PC-3 (cell line): Measurements from ENCODE around the gene RREB1. TPM values are rescaled to one million over a fixed set of nuclear protein-coding genes. Genes with fewer than 3 reads are reported as not detected.

Experiments
- ATAC-seq: fragments of 200-7000 bp; cut with Tn5 transposase; 2 replicates; pipeline ENCODE4 v1.9.1; 2020; ENCODE audit warnings: mild to moderate bottlenecking, moderate library complexity
- BruUV-seq: library from RNA; stranded (reverse); fragments of 400-500 nt; replicated peaks from 2 replicates; lab custom pipeline; 2021; lab: Mats Ljungman, UMichigan
- CTCF ChIA-PET: fragments of 300-600 bp; sonication (Branson Sonifier 250); formaldehyde crosslinking; loops from one replicate; lab custom pipeline; 2022; ENCODE audit warnings: antibody characterized with exemption; lab: Charles Lee
- POLR2A ChIA-PET: fragments of 300-600 bp; sonication (Branson Sonifier 250); formaldehyde crosslinking; loops from one replicate; lab custom pipeline; 2022; ENCODE audit warnings: antibody characterized with exemption; ENCODE audit not compliant: unreplicated experiment; lab: Charles Lee
- DNase-seq: peaks from one replicate; pipeline ENCODE4 v3.0.0-alpha.2; 2015
- H2AFZ ChIP-seq: fragments of 300-600 bp; sonication (generic); 2 replicates; pipeline ENCODE4 v1.6.0; 2016; ENCODE audit warnings: antibody characterized with exemption, low read length
- H3F3A ChIP-seq: fragments of 300-600 bp; sonication (generic); one replicate; pipeline ENCODE4 v1.6.0; 2017; ENCODE audit warnings: antibody characterized with exemption, low read length, control low read depth, mild to moderate bottlenecking; ENCODE audit not compliant: unreplicated experiment
- H3K27ac ChIP-seq: fragments of 300-600 bp; sonication (generic); 2 replicates; pipeline ENCODE4 v1.5.1; 2016; ENCODE audit warnings: mild to moderate bottlenecking, low read length
- H3K27me3 ChIP-seq: fragments of 300-600 bp; sonication (generic); 2 replicates; pipeline ENCODE4 v1.6.1; 2016; ENCODE audit warnings: low read length, mixed read lengths
- H3K36me3 ChIP-seq: fragments of 300-600 bp; sonication (generic); 2 replicates; pipeline ENCODE4 v1.6.1; 2016; ENCODE audit warnings: low read depth, mixed run types, low read length, mixed read lengths
- H3K4me1 ChIP-seq: fragments of 300-600 bp; sonication (generic); 2 replicates; pipeline ENCODE4 v1.5.1; 2016; ENCODE audit warnings: low read length; ENCODE audit not compliant: insufficient read depth
- H3K4me2 ChIP-seq: fragments of 300-600 bp; sonication (generic); 2 replicates; pipeline ENCODE4 v1.6.0; 2016; ENCODE audit warnings: low read length
- H3K4me3 ChIP-seq: fragments of 300-600 bp; sonication (generic); 2 replicates; pipeline ENCODE4 v1.5.1; 2016; ENCODE audit warnings: mild to moderate bottlenecking, low read length, mixed read lengths
- H3K79me2 ChIP-seq: fragments of 300-600 bp; sonication (generic); 2 replicates; pipeline ENCODE4 v1.6.1; 2017; ENCODE audit warnings: low read length, mixed read lengths
- H3K9ac ChIP-seq: fragments of 300-600 bp; sonication (generic); 2 replicates; pipeline ENCODE4 v1.6.0; 2016; ENCODE audit warnings: mild to moderate bottlenecking, low read length
- H3K9me2 ChIP-seq: fragments of 300-600 bp; sonication (generic); replicated peaks from 2 replicates; pipeline ENCODE4 v1.6.1; 2016; ENCODE audit warnings: mixed run types, low read length, mixed read lengths
- H3K9me3 ChIP-seq: fragments of 300-600 bp; sonication (generic); 2 replicates; pipeline ENCODE4 v1.6.1; 2016; ENCODE audit warnings: low read length, mixed read lengths
- H4K20me1 ChIP-seq: fragments of 300-600 bp; sonication (generic); 2 replicates; pipeline ENCODE4 v1.6.1; 2016; ENCODE audit warnings: low read length, mixed read lengths
- CTCF ChIP-seq: fragments of 300-600 bp; sonication (generic); conservative IDR thresholded peaks from 2 replicates; pipeline ENCODE4 v1.5.1; 2017; ENCODE audit warnings: antibody characterized with exemption, low read depth, mild to moderate bottlenecking, low read length
- EZH2 ChIP-seq: fragments of 300-600 bp; sonication (generic); IDR thresholded peaks from one replicate; pipeline ENCODE4 v1.6.1; 2017; ENCODE audit warnings: antibody characterized with exemption, mild to moderate bottlenecking, low read length; ENCODE audit not compliant: unreplicated experiment
- EZH2phosphoT487 ChIP-seq: fragments of 300-600 bp; sonication (generic); IDR thresholded peaks from 2 replicates; pipeline ENCODE4 v1.6.1; 2018; ENCODE audit warnings: mild to moderate bottlenecking, antibody characterized with exemption, low read length, borderline replicate concordance
- intact Hi-C: fragments of 100-400 bp; cut with micrococcal nuclease; formaldehyde crosslinking; loops from 2 replicates; pipeline ENCODE4 v1.9.0; 2023
- total RNA-seq: library from RNA; depleted of rRNA; stranded (reverse); fragments of >200 nt; gene quantifications from 2 replicates; pipeline ENCODE4 v1.2.3, GENCODE V29; 2014

RREB1 gene
- total RNA-seq, 1 experiment from 2014 or later = 26.0 TPM

- POLR2A ChIA-PET = no interaction called here
Measured at GRCh38 chr6:7234547-7234946, 126.8 kb downstream of the RREB1 start.

GRCh38 chr6:7235712-7236305 is 128.0 kb downstream of the RREB1 start:
- Histone ChIP-seq H3F3A (no peaks in the 10 kb centered on the region), H3K9me2 (no peaks in the 10 kb centered on the region), H3K79me2 (peaks cover 57% of the 10 kb centered on the region), H3K9ac (peak overlapping the region; percentile 69), H3K4me2 (peak overlapping the region; percentile 78), H3K9me3 (no peaks in the 10 kb centered on the region), H3K4me3 (peak overlapping the region; percentile 28; the same call in 1 of the 2 replicates), H3K27me3 (no peaks in the 10 kb centered on the region), H3K27ac (peak overlapping the region; percentile 95), H3K36me3 (peaks cover 18% of the 10 kb centered on the region; the same call in 1 of the 2 replicates), H4K20me1 (no peaks in the 10 kb centered on the region), H2AFZ (peak overlapping the region; percentile 44; the same call in 1 of the 2 replicates), H3K4me1 (peaks cover 34% of the 10 kb centered on the region)
- POLR2A ChIA-PET = interaction anchor here (0.6 kb wide), 1 partner anchor 26 kb away, joined by 3 read pairs; no protein-coding TSS in a partner anchor
- CTCF ChIA-PET = interaction anchor here (0.5 to 0.7 kb wide), 2 partner anchors 18 to 477 kb away, joined by 3 read pairs; no protein-coding TSS in a partner anchor
- no TSS peak for BruUV-seq
- peak; percentile 68 for ATAC-seq
- intact Hi-C loops = no loop called here
- peak; percentile 59 for DNase-seq
- TF ChIP-seq EZH2phosphoT487 = no peak
- TF ChIP-seq CTCF = no peak

More at GRCh38 chr6:7234547-7234946, 126.8 kb downstream of the RREB1 start:
- Histone ChIP-seq H3K9ac (no peak overlapping the region), H4K20me1 (no peaks in the 10 kb centered on the region), H3K4me3 (no peak overlapping the region), H3F3A (no peaks in the 10 kb centered on the region), H3K4me1 (peaks cover 34% of the 10 kb centered on the region), H3K27ac (no peak overlapping the region), H3K27me3 (no peaks in the 10 kb centered on the region), H3K9me2 (no peaks in the 10 kb centered on the region), H3K4me2 (no peak overlapping the region), H3K36me3 (peaks cover 30% of the 10 kb centered on the region; the same call in 1 of the 2 replicates), H3K79me2 (peaks cover 48% of the 10 kb centered on the region), H2AFZ (no peak overlapping the region), H3K9me3 (no peaks in the 10 kb centered on the region)
- ATAC-seq (no peak), DNase-seq (no peak)
- intact Hi-C loops = no loop called here
- CTCF ChIA-PET = no interaction called here
- no peak for TF ChIP-seq CTCF
- no peak for TF ChIP-seq EZH2phosphoT487
- no peak for TF ChIP-seq EZH2
- BruUV-seq = no TSS peak
